ENCODE measurements around the gene PCF11.

DNA sequence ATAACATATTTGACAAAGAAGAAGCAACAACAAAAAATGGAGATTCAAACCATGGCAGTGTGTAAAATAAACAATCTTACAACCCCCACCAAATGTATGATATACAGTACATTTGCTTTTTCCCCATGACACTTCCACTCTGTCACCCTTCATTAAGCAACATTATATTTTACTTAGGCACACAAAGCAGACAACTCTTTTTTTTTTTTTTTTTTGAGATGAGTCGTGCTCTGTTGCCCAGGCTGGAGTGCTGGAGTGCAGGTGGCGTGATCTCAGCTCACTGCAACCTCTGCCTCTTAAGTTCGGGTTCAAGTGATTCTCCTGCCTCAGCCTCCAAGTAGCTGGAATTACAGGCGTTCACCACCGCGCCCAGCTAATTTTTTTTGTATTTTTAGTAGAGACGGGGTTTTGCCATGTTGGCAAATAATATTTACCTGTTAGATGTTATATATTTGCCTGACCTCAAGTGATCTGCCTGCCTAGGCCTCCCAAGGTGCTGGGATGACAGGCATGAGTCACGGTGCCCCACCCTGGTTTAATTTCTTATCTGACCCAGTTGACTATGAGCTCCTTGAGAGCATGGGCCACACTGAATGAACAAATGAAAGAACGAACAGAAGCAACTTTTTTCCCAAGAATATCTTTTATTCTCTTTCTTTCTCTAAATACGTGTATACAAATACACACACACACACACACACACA lies 5.5 kb upstream of the PCF11 start:
- no peak for TF ChIP-seq SP1 (CRISPR knock-in tag; conservative IDR thresholded peaks at IDR 0.05)
- no peak for TF ChIP-seq JUN (CRISPR knock-in tag; IDR thresholded peaks at IDR 0.05)
- TF ChIP-seq, protein P1, sequence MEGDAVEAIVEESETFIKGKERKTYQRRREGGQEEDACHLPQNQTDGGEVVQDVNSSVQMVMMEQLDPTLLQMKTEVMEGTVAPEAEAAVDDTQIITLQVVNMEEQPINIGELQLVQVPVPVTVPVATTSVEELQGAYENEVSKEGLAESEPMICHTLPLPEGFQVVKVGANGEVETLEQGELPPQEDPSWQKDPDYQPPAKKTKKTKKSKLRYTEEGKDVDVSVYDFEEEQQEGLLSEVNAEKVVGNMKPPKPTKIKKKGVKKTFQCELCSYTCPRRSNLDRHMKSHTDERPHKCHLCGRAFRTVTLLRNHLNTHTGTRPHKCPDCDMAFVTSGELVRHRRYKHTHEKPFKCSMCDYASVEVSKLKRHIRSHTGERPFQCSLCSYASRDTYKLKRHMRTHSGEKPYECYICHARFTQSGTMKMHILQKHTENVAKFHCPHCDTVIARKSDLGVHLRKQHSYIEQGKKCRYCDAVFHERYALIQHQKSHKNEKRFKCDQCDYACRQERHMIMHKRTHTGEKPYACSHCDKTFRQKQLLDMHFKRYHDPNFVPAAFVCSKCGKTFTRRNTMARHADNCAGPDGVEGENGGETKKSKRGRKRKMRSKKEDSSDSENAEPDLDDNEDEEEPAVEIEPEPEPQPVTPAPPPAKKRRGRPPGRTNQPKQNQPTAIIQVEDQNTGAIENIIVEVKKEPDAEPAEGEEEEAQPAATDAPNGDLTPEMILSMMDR (IDR thresholded peaks at IDR 0.05) = no peak
- TF ChIP-seq CBFB (CRISPR knock-in tag; IDR thresholded peaks at IDR 0.05; ENCODE audit: low read depth) = no peak
- TF ChIP-seq, protein P2, sequence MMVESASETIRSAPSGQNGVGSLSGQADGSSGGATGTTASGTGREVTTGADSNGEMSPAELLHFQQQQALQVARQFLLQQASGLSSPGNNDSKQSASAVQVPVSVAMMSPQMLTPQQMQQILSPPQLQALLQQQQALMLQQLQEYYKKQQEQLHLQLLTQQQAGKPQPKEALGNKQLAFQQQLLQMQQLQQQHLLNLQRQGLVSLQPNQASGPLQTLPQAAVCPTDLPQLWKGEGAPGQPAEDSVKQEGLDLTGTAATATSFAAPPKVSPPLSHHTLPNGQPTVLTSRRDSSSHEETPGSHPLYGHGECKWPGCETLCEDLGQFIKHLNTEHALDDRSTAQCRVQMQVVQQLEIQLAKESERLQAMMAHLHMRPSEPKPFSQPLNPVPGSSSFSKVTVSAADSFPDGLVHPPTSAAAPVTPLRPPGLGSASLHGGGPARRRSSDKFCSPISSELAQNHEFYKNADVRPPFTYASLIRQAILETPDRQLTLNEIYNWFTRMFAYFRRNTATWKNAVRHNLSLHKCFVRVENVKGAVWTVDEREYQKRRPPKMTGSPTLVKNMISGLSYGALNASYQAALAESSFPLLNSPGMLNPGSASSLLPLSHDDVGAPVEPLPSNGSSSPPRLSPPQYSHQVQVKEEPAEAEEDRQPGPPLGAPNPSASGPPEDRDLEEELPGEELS (CRISPR knock-in tag; IDR thresholded peaks at IDR 0.05) = no peak
- TF ChIP-seq GABPB1 (CRISPR knock-in tag; IDR thresholded peaks at IDR 0.05) = no peak
- no peak for TF ChIP-seq ESRRA (CRISPR knock-in tag; IDR thresholded peaks at IDR 0.05; ENCODE audit: borderline replicate concordance)
- TF ChIP-seq, protein P3, sequence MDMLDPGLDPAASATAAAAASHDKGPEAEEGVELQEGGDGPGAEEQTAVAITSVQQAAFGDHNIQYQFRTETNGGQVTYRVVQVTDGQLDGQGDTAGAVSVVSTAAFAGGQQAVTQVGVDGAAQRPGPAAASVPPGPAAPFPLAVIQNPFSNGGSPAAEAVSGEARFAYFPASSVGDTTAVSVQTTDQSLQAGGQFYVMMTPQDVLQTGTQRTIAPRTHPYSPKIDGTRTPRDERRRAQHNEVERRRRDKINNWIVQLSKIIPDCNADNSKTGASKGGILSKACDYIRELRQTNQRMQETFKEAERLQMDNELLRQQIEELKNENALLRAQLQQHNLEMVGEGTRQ (CRISPR knock-in tag; IDR thresholded peaks at IDR 0.05) = no peak
- TF ChIP-seq RORB (CRISPR knock-in tag; IDR thresholded peaks at IDR 0.05) = no peak
- TF ChIP-seq, protein P4, sequence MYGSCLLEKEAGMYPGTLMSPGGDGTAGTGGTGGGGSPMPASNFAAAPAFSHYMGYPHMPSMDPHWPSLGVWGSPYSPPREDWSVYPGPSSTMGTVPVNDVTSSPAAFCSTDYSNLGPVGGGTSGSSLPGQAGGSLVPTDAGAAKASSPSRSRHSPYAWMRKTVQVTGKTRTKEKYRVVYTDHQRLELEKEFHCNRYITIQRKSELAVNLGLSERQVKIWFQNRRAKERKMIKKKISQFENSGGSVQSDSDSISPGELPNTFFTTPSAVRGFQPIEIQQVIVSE (CRISPR knock-in tag; IDR thresholded peaks at IDR 0.05; ENCODE audit: borderline replicate concordance) = no peak
- no peak for TF ChIP-seq NR2C2 (CRISPR knock-in tag; IDR thresholded peaks at IDR 0.05)
- no peak for TF ChIP-seq RELA (CRISPR knock-in tag; IDR thresholded peaks at IDR 0.05; ENCODE audit: borderline replicate concordance)
- TF ChIP-seq, protein P5, sequence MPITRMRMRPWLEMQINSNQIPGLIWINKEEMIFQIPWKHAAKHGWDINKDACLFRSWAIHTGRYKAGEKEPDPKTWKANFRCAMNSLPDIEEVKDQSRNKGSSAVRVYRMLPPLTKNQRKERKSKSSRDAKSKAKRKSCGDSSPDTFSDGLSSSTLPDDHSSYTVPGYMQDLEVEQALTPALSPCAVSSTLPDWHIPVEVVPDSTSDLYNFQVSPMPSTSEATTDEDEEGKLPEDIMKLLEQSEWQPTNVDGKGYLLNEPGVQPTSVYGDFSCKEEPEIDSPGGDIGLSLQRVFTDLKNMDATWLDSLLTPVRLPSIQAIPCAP (CRISPR knock-in tag; IDR thresholded peaks at IDR 0.05) = no peak
- TF ChIP-seq ZNF416 (CRISPR knock-in tag; IDR thresholded peaks at IDR 0.05) = no peak
